Left renal cortex interstitium (tissue), 4 donors: ENCODE results near the gene PIP4K2C. TPM values are rescaled to one million over a fixed set of nuclear protein-coding genes. Genes with fewer than 3 reads are reported as not detected.
"Not testable (repeated sequence)": the region's sequence is repeated elsewhere in the genome, so short reads cannot be mapped to it uniquely, and the experiment has no call there.

Experiments
- DNase-seq, 4 donors: peaks; one replicate each; pipeline ENCODE4 v3.0.0-alpha.2; 2013; ENCODE audit warnings: low read depth in 4 of 4, low spot score in 2 of 4, missing footprints in 1 of 4
- polyA plus RNA-seq, 4 donors: library from polyadenylated mRNA; unstranded; fragments of 120-200 nt; gene quantifications; one replicate each; pipeline ENCODE4 v1.2.1, GENCODE V29; 2013; ENCODE audit not compliant: insufficient read length in 4 of 4

Gene PIP4K2C
- polyA plus RNA-seq, 4 donors: 38.0 to 46.0 (median 39.5) TPM

GRCh38 chr12:57630891-57631433 lies 40.0 kb downstream of the PIP4K2C start:
- DNase-seq: no peak

DNA sequence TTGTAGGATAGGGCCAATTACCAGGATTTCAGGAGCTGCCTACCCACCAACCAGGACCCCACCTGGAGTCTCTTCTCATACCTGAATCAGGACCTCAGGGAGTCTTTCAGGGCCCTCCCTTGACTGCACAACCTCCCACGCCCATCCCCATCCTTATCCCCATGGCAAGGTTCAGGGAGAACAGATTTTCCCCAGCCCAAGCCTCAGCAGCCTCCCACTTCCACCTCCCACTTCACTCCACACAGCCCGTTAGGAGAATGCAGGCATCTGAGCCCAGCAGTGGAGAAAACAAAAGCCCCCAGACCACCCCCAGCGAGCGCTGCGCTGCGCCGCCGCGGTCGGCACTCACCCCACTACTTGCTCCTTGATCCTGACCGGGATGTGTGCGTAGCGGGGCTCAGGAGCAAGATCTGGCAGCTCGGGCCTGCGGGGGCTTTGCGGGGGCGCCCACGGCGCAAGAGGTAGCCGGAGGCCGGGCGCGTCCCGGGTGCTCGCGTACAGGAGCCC lies 40.6 kb downstream of the PIP4K2C start:
- DNase-seq: no peak

DNA sequence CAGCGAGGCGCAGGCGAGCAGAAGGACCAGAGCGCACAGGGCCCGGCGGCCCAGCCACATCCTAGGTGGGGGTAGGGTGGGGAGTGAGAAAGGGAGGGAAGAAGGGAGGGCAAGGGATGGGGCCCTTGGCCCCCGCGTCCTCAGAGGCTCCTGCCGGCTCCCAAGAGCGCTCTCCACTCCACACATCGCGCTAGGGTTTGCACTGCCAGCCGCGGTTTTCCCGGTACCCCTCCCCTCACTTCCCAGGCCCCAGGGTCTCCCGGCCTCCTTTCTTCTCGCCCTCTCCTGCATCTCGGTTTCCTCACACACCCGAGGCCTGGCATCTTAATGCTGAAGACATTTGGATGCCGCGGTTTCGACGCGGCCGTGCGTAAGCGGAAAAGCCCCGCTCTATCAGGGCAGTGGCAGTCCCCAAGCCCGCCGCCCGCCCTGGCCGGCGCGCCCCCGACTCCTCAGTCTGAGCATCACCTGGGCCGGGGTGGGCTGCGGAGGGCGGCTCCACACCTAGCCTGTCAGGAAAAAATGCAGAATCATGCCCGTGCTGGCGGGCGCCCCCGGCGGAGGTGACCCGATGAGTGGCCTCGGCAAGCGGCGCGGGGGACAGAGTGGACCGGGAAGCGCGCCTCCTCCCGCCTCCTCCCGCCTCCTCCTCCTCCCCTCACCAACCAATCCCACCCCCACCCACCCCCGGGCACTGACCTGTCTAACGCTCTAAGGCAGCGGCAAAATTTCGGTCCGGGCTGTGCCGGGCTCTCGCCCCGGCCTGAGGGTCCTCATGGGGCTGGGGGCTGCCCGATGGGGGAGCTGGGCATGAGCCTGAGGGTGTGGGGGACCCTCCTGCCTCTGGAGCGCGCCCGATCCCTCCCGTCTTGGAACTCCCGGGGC lies 41.3 kb downstream of the PIP4K2C start:
- no peak for DNase-seq

DNA sequence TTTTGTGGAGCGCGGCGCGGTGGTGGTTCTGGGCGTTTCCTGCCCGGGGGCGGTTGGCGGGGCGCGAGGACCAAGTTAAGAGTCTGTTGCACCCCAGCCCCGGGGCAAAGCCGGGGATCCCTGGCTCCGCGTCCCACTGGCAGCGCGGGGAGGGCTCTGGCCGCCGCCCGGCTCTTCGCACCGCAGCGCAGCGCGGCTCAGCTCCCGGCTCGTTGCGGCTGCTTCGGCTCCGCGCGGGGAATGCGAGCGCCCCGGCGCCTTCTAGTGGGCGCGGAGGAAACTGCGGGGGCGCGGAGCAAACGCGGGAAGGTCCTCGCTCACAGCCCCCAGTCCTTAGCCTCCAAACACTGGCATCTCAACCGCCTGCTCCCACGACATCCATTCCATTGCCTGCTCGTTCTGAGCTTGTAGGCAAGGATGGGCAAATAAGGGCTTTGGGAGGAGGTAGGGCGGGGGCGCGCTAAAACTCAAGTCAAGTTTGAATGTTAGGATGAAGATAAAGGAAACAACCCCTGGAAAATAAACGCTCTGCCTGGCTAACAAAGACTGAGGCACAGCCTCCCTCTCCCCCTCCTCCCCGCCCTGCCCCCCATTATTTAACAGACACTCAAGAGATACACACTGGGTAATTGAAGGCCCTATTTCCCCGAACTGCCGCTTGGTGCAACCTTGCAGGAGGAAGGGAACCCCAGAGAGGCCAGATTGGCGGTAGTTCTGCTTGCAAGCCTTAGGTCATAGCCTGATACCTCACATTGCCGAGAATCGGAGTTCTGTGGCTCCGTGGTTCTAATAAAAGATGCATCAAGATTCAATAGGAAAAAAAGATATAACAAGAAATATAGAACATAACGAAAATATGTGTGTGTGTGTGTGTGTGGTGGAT lies 42.2 kb downstream of the PIP4K2C start, which contains the start of gene B4GALNT1:
B4GALNT1 (minus strand) TSS at position 244 of the 883 bp plus-strand sequence. CDS start 1,069 bp downstream, outside the sequence.
- DNase-seq: no peak

GRCh38 chr12:57636731-57637130 lies 45.7 kb downstream of the PIP4K2C start:
- not testable (repeated sequence) for DNase-seq

- no peak for DNase-seq
Observed at GRCh38 chr12:57637364-57637763, 46.4 kb downstream of the PIP4K2C start.

- no peak for DNase-seq
Observed at GRCh38 chr12:57638096-57638495, 47.1 kb downstream of the PIP4K2C start.

- no peak for DNase-seq
Observed at GRCh38 chr12:57640175-57641042, 49.4 kb downstream of the PIP4K2C start.

DNA sequence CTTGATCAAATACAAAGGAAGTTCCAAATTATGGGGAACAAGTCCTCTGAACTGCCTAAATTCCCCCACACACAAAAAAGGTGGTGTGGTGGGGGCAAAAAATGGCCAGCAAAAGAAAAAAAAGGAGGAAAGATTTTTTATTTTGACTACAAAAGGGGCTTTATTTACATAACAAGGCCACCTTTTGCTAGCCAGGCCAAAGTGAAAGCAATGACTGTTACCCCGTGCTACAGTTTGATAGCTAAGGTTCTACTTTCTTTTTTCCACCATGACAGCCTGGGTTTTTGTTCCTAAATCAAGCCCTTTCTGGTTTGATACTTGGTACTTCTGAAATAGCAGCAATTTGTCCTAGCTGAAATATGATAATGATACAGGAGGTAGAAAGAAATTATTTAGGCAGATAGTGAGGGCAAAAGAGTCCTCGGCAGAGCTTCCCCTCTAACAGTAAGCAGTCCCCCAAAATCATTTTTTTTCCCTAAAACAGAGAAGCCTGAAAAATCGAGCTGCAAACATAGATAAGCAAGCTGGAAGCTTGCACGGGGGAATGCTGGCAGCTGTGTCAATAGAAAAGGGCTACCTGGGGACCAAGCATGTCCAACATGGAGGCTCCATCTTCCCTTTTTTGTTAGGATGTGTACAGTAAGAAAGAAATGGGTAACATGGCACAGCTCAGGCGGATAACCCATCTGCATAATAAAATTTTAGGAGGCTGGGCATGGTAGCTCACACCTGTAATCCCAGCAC lies 50.9 kb downstream of the PIP4K2C start:
- DNase-seq: no peak

DNA sequence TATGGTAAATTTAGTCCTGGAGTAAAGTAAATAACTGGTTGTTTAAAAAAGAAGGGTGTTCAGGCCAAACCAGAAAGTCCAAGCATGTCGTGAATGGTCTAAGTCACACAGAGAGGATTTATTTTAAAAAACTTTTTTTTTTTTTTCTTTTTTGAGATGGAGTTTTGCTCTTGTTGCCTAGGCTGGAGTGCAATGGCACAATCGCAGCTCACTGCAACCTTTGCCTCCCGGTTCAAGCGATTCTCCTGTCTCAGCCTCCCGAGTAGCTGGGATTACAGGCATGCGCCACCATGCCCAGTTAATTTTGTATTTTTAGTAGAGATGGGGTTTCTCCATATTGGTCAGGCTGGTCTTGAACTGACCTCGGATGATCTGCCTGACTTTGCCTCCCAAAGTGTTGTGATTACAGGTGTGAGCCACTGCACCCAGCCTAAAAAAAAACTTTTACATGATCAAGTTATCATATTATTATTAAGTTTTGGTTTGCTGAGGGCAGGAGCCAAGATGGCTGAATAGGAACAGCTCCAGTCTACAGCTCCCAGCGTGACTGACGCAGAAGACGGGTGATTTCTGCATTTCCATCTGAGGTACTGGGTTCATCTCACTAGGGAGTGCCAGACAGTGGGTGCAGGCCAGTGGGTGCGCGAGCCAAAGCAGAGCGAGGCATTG lies 55.1 kb downstream of the PIP4K2C start:
- not testable (repeated sequence) for DNase-seq

GRCh38 chr12:57646659-57647049 lies 55.7 kb downstream of the PIP4K2C start:
- not testable (repeated sequence) for DNase-seq

Other genes with a start within 250 kb of the PIP4K2C start
- gene R3HDM2, start 160.1 kb upstream of the PIP4K2C start, polyA plus RNA-seq: 100 to 1,000 TPM in 2 of 4 donors, 10 to 100 TPM in 2; 52.3 to 104 (median 80.9) TPM
- under 1 TPM; 0.19 to 0.25 (median 0.20) TPM for gene INHBC, start 156.4 kb upstream of the PIP4K2C start, polyA plus RNA-seq
- gene INHBE, start 135.9 kb upstream of the PIP4K2C start, polyA plus RNA-seq: under 1 TPM; 0.55 to 0.99 (median 0.67) TPM
- gene GLI1, start 131.4 kb upstream of the PIP4K2C start, polyA plus RNA-seq: 10 to 100 TPM; 15.0 to 31.1 (median 19.3) TPM
- gene ARHGAP9, start 111.3 kb upstream of the PIP4K2C start, polyA plus RNA-seq: 1 to 10 TPM; 1.1 to 3.8 (median 3.1) TPM
- gene MARS1, start 103.1 kb upstream of the PIP4K2C start, polyA plus RNA-seq: 100 to 1,000 TPM in 3 of 4 donors, 10 to 100 TPM in 1; 94.7 to 157 (median 126) TPM
- 10 to 100 TPM; 30.1 to 35.2 (median 32.7) TPM for gene DDIT3, start 70.7 kb upstream of the PIP4K2C start, polyA plus RNA-seq
- gene MBD6, start 68.4 kb upstream of the PIP4K2C start, polyA plus RNA-seq: 10 to 100 TPM; 38.4 to 98.6 (median 75.0) TPM
- 100 to 1,000 TPM; 160 to 179 (median 169) TPM for gene DCTN2, start 44.0 kb upstream of the PIP4K2C start, polyA plus RNA-seq
- 1 to 10 TPM in 1 of 4 donors, under 1 TPM in 3; 0.30 to 1.0 (median 0.54) TPM for gene KIF5A, start 41.1 kb upstream of the PIP4K2C start, polyA plus RNA-seq
- 10 to 100 TPM; 47.7 to 75.1 (median 61.0) TPM for gene DTX3, start 13.6 kb downstream of the PIP4K2C start, polyA plus RNA-seq
- gene ARHGEF25, start 20.2 kb downstream of the PIP4K2C start, polyA plus RNA-seq: 10 to 100 TPM; 29.2 to 38.3 (median 34.6) TPM
- gene B4GALNT1, start 42.0 kb downstream of the PIP4K2C start, polyA plus RNA-seq: 1 to 10 TPM in 1 of 4 donors, under 1 TPM in 3; 0.58 to 1.4 (median 0.76) TPM
- gene OS9, start 102.9 kb downstream of the PIP4K2C start, polyA plus RNA-seq: 100 to 1,000 TPM; 206 to 226 (median 209) TPM
- 1 to 10 TPM; 1.1 to 1.8 (median 1.2) TPM for gene AGAP2, start 147.6 kb downstream of the PIP4K2C start, polyA plus RNA-seq
- 10 to 100 TPM; 83.5 to 98.6 (median 91.7) TPM for gene TSPAN31, start 153.8 kb downstream of the PIP4K2C start, polyA plus RNA-seq
- 100 to 1,000 TPM; 205 to 270 (median 239) TPM for gene CDK4, start 161.1 kb downstream of the PIP4K2C start, polyA plus RNA-seq
- gene MARCHF9, start 163.9 kb downstream of the PIP4K2C start, polyA plus RNA-seq: 10 to 100 TPM; 15.6 to 25.2 (median 19.7) TPM
- 1 to 10 TPM in 3 of 4 donors, under 1 TPM in 1; 0.78 to 1.8 (median 1.3) TPM for gene CYP27B1, start 175.9 kb downstream of the PIP4K2C start, polyA plus RNA-seq
- 10 to 100 TPM; 28.4 to 32.0 (median 30.4) TPM for gene METTL1, start 180.9 kb downstream of the PIP4K2C start, polyA plus RNA-seq
- 10 to 100 TPM in 3 of 4 donors, 1 to 10 TPM in 1; 9.1 to 13.5 (median 12.4) TPM for gene EEF1AKMT3, start 181.4 kb downstream of the PIP4K2C start, polyA plus RNA-seq
- gene TSFM, start 191.6 kb downstream of the PIP4K2C start, polyA plus RNA-seq: 10 to 100 TPM; 34.6 to 52.1 (median 42.8) TPM
- 10 to 100 TPM in 2 of 4 donors, 1 to 10 TPM in 2; 6.2 to 18.3 (median 10.5) TPM for gene AVIL, start 227.5 kb downstream of the PIP4K2C start, polyA plus RNA-seq